ENCODE data around the gene EYA3.

The EYA3 gene

DNA sequence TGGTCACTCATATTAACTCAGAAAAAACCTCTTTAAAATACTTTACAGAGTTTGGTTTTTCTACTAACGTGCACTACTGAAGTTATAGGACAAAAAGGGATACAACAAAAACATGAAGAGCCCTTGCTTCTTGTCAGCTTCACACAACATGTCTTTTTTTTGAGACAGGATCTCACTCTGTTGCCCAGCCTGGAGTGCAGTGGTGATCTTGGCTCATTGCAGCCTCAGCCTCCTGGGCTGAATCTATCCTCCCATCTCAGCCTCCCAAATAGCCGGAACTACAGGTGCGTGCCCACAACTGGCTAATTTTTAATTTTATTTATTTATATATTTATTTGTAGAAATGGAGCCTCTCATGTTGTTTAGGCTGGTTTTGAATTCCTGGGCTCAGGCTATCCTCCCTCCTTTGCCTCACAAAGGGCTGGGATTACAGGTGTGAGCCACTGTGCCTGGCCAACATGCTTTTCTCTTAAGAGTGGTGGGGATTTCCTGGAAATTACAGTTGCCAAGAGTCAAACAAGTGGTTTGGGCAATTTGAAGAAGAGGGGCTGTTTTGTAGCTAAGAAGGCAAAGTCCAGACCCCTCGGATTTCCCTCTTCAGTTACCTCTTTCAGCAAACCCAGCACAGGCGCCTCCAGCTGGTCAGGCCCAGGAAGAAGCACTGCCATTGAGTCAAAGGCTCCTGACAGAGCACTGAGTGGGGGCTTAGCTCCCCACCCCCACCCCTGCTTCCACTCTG, 160.0 kb downstream of the EYA3 start:
- TF ChIP-seq, protein P1, sequence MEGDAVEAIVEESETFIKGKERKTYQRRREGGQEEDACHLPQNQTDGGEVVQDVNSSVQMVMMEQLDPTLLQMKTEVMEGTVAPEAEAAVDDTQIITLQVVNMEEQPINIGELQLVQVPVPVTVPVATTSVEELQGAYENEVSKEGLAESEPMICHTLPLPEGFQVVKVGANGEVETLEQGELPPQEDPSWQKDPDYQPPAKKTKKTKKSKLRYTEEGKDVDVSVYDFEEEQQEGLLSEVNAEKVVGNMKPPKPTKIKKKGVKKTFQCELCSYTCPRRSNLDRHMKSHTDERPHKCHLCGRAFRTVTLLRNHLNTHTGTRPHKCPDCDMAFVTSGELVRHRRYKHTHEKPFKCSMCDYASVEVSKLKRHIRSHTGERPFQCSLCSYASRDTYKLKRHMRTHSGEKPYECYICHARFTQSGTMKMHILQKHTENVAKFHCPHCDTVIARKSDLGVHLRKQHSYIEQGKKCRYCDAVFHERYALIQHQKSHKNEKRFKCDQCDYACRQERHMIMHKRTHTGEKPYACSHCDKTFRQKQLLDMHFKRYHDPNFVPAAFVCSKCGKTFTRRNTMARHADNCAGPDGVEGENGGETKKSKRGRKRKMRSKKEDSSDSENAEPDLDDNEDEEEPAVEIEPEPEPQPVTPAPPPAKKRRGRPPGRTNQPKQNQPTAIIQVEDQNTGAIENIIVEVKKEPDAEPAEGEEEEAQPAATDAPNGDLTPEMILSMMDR (IDR thresholded peaks at IDR 0.05): no peak

DNA sequence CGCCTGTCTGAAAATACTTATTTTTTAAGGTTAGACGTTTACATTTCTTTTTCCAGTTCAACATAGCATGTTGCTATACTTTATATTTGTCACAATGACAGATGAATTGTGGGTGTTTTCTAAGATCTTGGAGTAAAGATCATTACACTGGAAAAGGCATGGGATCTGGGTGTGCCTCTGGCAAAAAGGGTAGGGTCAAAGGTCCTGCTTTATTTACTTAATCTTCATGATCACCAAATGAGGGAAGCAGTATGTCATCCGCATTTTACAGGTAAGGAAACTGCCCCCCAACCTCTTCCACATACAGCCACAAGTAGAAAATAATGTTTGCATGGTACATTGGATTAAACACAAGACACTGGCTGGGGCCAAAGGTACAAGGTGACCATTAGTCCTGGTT, 166.1 kb downstream of the EYA3 start:
- TF ChIP-seq, protein P1 (IDR thresholded peaks at IDR 0.05): no peak
